ELR (cell line): ENCODE data around the gene TGM2.

Source experiments
- DNase-seq: peaks from one replicate; pipeline ENCODE4 v3.0.0-alpha.2; 2015; ENCODE audit warnings: low read depth

TGM2 gene

GRCh38 chr20:38161412-38161774 lies 3.7 kb downstream of the TGM2 start:
- no peak for DNase-seq

DNA sequence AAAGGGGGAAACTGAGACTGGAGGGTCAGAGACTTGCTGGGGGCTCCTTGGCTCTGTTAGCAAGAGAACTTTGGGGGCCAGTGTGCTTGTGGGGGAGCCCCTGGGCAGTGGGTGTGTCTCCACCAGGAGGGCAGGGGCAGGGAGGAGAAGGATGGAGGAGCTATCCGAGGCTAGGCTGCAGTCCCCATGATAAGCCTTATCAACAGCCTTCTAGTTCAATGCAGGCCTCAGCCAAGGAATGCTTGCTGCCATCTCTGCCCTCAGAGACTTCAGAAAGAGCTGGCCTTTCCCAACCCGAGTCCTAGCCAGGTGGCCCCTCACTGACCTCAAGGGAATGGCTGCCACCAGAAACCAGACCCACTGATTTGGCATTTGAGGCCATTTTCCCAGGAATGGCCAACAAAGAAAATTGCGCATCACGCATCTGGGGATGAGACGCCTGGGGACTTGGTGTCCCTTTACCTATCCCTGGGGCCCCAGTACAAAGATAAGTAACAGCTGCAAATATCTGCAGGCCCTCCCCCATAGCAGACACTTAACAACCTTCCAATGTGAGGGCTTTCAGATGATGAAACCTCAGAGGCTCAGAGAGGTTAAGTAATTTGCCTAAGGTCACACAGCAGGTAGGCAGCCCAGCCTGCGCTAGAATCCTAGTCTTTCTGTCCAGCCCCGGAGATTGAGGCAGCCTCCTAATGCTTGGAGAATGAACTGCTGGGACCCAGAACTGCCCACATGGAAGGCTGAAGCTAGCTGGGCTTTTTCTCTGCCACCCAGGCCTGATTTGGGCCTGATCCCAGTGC lies 4.9 kb downstream of the TGM2 start:
- no peak for DNase-seq

DNA sequence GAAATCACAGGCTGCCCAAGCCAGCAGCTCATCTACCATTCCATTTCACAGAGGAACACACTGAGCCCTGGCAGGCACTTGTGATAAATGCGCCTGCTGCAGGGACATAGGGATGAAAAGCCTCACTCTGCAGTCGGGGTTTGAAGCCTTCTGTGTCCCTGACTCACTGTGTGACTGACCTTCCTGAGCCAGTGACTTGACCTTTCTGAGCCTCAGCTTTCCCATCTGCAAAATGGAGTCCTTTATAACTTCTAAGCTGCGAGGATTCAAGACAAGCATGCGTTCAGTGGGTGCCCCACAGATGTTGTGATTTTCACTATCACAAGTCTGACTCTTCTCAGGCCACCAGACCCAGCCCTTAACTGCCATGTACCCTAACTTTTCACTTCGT lies 5.5 kb downstream of the TGM2 start:
- DNase-seq, result no peak

DNA sequence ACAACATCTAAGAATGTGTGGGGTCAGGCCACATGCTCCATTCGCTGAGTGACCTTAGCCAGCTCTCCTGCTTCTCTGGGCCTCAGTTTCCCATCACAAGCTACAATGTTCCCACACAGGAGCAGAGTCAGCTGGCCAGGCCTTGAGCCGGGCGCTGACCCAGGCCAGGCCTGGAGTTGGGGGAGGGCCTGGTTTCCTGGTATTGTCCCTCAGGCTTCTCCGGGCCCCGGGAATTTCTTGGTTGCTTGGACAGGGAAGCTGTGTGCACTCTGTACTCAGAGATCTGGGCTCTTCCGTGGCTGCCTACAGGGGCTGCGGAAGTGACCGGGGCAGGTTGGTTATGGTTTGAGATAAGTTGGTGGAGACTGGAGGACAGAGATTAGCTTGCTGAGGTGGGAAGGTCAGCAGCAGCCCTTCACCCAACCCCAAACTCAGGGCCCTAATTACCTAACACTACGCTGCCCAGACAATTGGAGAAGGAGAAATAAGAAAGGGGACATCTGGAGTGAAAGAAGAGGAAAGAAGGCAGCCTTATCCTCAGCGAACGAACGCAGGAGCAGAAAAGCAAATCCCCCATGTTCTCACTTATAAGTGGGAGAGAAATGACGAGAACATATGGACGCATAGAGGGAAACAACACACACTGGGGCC lies 6.2 kb downstream of the TGM2 start:
- no peak for DNase-seq

- no peak for DNase-seq
Observed at GRCh38 chr20:38157635-38158495, 7.2 kb downstream of the TGM2 start.

- DNase-seq, result peak; percentile 36
Observed at GRCh38 chr20:38156888-38157634, 8.0 kb downstream of the TGM2 start.

GRCh38 chr20:38156280-38156679 lies 8.8 kb downstream of the TGM2 start:
- no peak for DNase-seq

- no peak for DNase-seq
Observed at GRCh38 chr20:38155811-38156210, 9.3 kb downstream of the TGM2 start.

DNA sequence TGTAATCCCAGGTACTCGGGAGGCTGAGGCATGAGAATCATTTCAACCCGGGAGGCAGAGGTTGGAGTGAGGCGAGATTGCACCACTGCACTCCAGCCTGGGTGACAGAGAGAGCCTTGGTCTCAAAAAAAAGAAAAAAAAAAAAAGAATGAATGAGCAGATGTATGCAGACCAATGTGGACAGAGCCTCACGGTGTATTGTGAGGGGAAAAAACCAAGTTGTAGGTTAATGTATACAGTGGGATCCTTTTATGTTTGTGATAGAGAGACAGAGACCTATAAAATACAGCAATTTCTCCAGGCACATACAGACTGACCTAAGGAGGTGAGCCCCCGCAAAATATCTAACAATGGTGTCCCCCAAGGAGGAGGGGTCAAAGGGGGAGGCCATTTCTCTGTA lies 11.7 kb downstream of the TGM2 start:
- no peak for DNase-seq

DNA sequence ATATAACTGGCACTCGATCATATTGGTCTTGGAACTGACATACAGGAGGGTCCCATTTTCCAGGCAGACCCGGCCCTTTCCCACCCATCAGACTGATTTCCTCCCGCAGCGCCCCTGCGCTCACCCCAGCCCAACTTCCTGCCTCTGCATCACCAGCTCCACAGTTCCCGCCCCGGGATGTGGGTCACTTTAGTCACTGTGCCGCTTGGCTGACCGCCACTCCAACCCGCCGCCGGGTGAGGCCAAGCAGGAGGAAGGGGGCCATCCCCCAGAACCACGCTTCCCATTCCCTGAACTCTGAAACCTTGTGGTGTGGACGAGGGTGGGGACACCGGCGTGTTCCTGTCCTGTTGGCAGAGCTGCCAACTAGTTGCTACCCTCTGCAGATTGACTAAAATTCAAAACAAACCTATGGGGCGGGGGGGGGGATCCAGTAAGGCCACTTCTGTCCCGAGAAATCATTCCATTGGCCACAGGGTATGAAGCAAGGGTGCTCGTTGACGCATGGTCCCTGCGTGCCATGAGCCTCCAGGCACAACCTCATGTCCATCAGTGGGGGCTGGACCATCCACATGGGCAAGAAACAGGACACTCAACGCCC lies 12.3 kb downstream of the TGM2 start:
- peak; percentile 90 for DNase-seq

- DNase-seq, result peak; percentile 67
Observed at GRCh38 chr20:38152175-38152620, 12.9 kb downstream of the TGM2 start.

- DNase-seq, result no peak
Observed at GRCh38 chr20:38151455-38151854, 13.6 kb downstream of the TGM2 start.

- DNase-seq, result no peak
Observed at GRCh38 chr20:38150335-38151170, 14.5 kb downstream of the TGM2 start.

GRCh38 chr20:38148328-38149102 lies 16.6 kb downstream of the TGM2 start:
- no peak for DNase-seq

DNA sequence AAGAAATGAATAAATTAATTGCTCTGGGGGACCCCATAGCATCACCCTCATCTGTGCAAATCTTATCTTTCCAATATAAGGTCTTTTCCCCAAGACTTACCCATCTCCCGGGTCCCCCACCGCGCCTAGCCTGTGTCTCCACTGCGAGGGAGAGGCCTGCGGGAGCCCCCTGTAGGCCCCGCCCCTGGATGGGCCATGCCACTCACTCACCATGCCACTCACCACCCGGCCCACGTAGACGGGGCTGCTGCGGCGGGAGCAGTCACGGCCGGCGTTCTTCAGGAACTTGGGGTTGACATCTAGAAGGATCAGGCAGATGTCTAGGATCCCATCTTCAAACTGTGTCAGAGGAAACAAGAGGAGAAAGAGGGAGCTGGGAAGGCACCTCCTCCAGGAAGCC lies 17.3 kb downstream of the TGM2 start:
- DNase-seq, result no peak

GRCh38 chr20:38147163-38147562 lies 17.9 kb downstream of the TGM2 start:
- no peak for DNase-seq

DNA sequence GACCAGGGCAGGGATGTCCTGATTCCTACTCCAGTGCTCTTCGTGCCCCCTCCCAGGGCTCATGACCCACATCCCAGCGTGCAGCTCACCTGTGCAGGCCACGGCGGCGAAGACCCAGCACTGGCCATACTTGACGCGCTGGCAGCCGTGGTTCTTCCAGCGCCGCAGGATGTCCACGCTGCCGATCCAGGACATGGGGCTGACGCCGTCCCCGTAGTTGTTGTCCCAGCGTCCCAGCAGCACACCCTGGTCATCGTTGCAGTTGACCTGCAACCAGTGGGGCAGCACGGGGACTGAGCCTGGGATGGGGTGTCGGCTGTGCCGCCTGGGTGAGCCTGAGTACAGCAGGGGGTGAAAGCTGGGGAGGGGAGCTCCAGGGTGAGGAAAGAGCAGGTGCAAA lies 18.4 kb downstream of the TGM2 start:
- DNase-seq, result no peak

GRCh38 chr20:38146156-38146555 lies 18.9 kb downstream of the TGM2 start:
- no peak for DNase-seq

DNA sequence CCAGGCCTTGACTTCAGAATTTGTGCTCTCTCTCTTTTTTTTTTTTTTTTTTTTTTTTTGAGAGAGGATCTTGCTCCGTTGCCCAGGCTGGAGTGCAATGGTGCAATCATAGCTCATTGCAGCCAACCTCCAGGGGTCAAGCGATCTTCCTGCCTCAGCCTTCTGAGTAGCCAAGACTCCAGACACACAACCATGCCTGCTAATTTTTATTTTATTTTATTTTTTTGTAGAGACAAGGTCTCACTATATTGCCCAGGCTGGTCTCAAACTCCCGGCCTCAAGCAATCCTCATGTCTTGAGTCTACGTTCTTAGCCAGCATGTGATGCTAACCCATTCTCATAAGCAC lies 19.4 kb downstream of the TGM2 start:
- DNase-seq, result no peak
